Measurements from ENCODE around the gene SFXN5. TPM values are rescaled to one million over a fixed set of nuclear protein-coding genes. Genes with fewer than 3 reads are reported as not detected.

The SFXN5 gene
- total RNA-seq, 2 donors from 2014 or later = 16.6 to 18.1 TPM

DNA sequence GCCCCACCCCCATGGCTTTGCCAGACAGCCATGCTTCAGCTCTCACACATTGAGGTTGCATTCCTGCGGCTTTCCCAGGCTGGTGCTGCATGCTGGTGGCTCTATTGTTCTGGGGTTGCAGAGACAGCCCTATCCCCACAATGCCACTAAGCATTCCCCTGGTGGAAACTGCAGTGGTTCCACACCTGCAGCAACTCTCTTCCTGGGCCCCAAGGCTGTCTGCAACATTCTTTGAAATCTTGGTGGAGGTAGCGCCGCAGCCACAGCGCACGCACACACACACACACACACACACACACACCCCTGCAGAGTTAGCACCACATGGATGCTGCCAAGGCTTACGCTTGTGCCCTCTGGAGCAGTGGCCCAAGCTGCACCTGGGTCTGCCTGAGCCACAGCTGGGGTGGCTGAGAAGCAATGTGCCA lies 21.4 kb downstream of the SFXN5 start:
- no peak overlapping the region for H3K27ac ChIP-seq
- H3K9me3 ChIP-seq = no peaks in the 10 kb centered on the region
- no peaks in the 10 kb centered on the region for H3K36me3 ChIP-seq
- TF ChIP-seq, protein P1, sequence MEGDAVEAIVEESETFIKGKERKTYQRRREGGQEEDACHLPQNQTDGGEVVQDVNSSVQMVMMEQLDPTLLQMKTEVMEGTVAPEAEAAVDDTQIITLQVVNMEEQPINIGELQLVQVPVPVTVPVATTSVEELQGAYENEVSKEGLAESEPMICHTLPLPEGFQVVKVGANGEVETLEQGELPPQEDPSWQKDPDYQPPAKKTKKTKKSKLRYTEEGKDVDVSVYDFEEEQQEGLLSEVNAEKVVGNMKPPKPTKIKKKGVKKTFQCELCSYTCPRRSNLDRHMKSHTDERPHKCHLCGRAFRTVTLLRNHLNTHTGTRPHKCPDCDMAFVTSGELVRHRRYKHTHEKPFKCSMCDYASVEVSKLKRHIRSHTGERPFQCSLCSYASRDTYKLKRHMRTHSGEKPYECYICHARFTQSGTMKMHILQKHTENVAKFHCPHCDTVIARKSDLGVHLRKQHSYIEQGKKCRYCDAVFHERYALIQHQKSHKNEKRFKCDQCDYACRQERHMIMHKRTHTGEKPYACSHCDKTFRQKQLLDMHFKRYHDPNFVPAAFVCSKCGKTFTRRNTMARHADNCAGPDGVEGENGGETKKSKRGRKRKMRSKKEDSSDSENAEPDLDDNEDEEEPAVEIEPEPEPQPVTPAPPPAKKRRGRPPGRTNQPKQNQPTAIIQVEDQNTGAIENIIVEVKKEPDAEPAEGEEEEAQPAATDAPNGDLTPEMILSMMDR (IDR thresholded peaks at IDR 0.05) = no peak
- no peak overlapping the region for H3K4me3 ChIP-seq
- H3K4me1 ChIP-seq (ENCODE audit: control insufficient read depth in 1 of 2, low read depth in 2 of 2) = no peaks in the 10 kb centered on the region
- no peak for ATAC-seq (ENCODE audit: insufficient number of reproducible peaks, low FRiP score, low read depth)
- no peaks in the 10 kb centered on the region for H3K27me3 ChIP-seq (replicated peaks; ENCODE audit: insufficient read depth)
- DNase-seq (ENCODE audit: low spot score) = no peak

DNA sequence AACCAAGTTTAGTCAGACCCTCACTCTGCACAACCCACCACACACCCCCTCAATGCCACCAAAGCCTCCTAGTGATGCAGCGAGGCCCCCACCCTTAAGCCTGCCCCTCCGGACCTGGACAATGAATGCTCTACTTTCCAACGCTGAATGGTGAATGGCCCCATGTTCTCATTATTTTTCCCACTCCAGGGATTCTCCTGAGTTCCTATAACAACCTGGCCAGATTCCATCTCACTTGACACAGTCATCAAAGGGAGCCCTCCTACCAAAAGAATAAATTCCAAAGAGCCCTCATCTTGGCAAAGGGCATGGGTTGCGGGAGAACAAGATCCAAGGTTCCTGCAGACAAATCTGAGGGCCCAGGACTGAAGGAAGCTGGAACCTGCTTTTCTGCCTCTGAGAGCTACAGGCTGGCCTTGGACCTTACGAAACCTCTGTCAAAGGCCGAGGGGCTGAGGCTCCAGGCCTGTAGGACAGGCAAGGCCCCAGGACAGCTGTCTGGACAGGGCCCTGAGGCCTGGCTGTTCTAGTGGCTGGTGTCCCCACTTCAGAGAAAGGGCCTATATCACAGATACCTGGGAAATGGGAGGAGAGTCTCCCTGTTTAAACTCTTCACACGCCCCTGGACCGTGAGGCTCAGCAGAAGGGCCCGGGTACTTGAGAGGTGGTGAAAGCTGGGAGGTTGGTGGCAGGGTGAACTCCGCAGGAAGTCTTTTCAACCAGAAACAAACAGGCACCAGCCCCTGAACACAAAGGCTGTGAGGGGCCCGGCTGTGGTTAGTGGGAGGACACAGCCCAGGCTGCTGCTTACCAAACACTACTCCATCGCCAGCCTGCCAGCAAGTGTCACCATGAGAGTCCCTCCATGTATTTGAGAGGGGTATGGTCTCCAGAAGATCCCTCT lies 27.3 kb downstream of the SFXN5 start:
- H3K9me3 ChIP-seq = no peaks in the 10 kb centered on the region
- no peaks in the 10 kb centered on the region for H3K4me1 ChIP-seq (ENCODE audit: control insufficient read depth in 1 of 2, low read depth in 2 of 2)
- H3K4me3 ChIP-seq = no peak overlapping the region
- H3K36me3 ChIP-seq = no peaks in the 10 kb centered on the region
- TF ChIP-seq, protein P1 (IDR thresholded peaks at IDR 0.05) = no peak
- no peaks in the 10 kb centered on the region for H3K27me3 ChIP-seq (replicated peaks; ENCODE audit: insufficient read depth)
- H3K27ac ChIP-seq = no peak overlapping the region
- DNase-seq (ENCODE audit: low spot score) (no peak), ATAC-seq (ENCODE audit: insufficient number of reproducible peaks, low FRiP score, low read depth) (no peak)

- no peaks in the 10 kb centered on the region for H3K36me3 ChIP-seq
- H3K27me3 ChIP-seq (replicated peaks; ENCODE audit: insufficient read depth) = no peaks in the 10 kb centered on the region
- H3K9me3 ChIP-seq = no peaks in the 10 kb centered on the region
- ATAC-seq (ENCODE audit: insufficient number of reproducible peaks, low FRiP score, low read depth) (no peak), DNase-seq (ENCODE audit: low spot score) (no peak)
- TF ChIP-seq, protein P1 (IDR thresholded peaks at IDR 0.05) = no peak
- H3K27ac ChIP-seq = no peak overlapping the region
- H3K4me3 ChIP-seq = no peak overlapping the region
- H3K4me1 ChIP-seq (ENCODE audit: control insufficient read depth in 1 of 2, low read depth in 2 of 2) = no peaks in the 10 kb centered on the region
These were observed 28.2 kb downstream of the SFXN5 start for GRCh38 chr2:73043276-73043675.

GRCh38 chr2:73037947-73038585 lies 33.4 kb downstream of the SFXN5 start:
- H3K4me3 ChIP-seq = no peak overlapping the region
- H3K4me1 ChIP-seq (ENCODE audit: control insufficient read depth in 1 of 2, low read depth in 2 of 2) = no peaks in the 10 kb centered on the region
- no peak overlapping the region for H3K27ac ChIP-seq
- H3K9me3 ChIP-seq = no peaks in the 10 kb centered on the region
- TF ChIP-seq, protein P1 (IDR thresholded peaks at IDR 0.05) = no peak
- no peak for DNase-seq (ENCODE audit: low spot score)
- no peak for ATAC-seq (ENCODE audit: insufficient number of reproducible peaks, low FRiP score, low read depth)
- H3K36me3 ChIP-seq = no peaks in the 10 kb centered on the region
- no peaks in the 10 kb centered on the region for H3K27me3 ChIP-seq (replicated peaks; ENCODE audit: insufficient read depth)

DNA sequence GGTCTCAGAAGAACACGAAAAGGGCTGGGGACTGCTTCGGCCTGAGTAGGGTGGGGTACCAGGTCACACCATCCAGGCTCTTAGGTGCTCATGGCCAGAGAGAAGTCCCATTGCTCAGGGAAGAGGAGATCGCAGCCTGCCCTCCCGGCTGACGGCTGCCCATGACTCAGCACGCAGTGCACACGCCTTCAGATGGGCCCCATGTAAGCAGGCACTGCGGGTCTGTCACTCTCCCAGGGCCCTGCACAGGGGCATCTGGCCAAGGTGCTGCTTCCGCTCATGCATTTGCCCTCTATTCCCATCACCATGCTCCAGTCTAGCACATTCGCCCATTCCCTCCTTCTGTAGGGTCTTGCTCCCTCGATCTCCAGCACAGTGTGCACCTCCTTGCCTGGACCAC lies 34.7 kb downstream of the SFXN5 start:
- no peak overlapping the region for H3K27ac ChIP-seq
- no peak for DNase-seq (ENCODE audit: low spot score)
- H3K27me3 ChIP-seq (replicated peaks; ENCODE audit: insufficient read depth) = no peaks in the 10 kb centered on the region
- H3K4me3 ChIP-seq = no peak overlapping the region
- ATAC-seq (ENCODE audit: insufficient number of reproducible peaks, low FRiP score, low read depth) = no peak
- H3K36me3 ChIP-seq = no peaks in the 10 kb centered on the region
- H3K9me3 ChIP-seq = no peaks in the 10 kb centered on the region
- no peaks in the 10 kb centered on the region for H3K4me1 ChIP-seq (ENCODE audit: control insufficient read depth in 1 of 2, low read depth in 2 of 2)
- TF ChIP-seq, protein P1 (IDR thresholded peaks at IDR 0.05) = no peak
